Adrenal gland (tissue), 5 donors: Measurements from ENCODE around the gene PTCD1.

ENCODE experiments used
- POLR2A ChIP-seq, 2 donors: fragments of 450-650 bp; IDR thresholded peaks; one replicate each; pipeline ENCODE4 v1.6.1; 2017; ENCODE audit warnings: antibody characterized with exemption in 2 of 2, mild to moderate bottlenecking in 2 of 2, moderate library complexity in 1 of 2
- TF ChIP-seq, protein P1 (sequence below), 6 experiments: fragments of 450-650 bp in 4 of 6; fragments of 200-600 bp in 2 of 6; sonication (generic) in 1 of 6; IDR thresholded peaks; 1 replicate in 5 of 6; 2 replicates in 1 of 6; pipeline versions ENCODE4 v1.5.1 to v1.8.0; 2016 to 2021; ENCODE audit warnings: antibody characterized with exemption in 6 of 6, mild to moderate bottlenecking in 2 of 6, moderate library complexity in 1 of 6
- donor health status: DM: no; HTN: no; CAD: no.

GRCh38 chr7:99440195-99440594, 1.6 kb upstream of the PTCD1 start:
- TF ChIP-seq, protein P1, sequence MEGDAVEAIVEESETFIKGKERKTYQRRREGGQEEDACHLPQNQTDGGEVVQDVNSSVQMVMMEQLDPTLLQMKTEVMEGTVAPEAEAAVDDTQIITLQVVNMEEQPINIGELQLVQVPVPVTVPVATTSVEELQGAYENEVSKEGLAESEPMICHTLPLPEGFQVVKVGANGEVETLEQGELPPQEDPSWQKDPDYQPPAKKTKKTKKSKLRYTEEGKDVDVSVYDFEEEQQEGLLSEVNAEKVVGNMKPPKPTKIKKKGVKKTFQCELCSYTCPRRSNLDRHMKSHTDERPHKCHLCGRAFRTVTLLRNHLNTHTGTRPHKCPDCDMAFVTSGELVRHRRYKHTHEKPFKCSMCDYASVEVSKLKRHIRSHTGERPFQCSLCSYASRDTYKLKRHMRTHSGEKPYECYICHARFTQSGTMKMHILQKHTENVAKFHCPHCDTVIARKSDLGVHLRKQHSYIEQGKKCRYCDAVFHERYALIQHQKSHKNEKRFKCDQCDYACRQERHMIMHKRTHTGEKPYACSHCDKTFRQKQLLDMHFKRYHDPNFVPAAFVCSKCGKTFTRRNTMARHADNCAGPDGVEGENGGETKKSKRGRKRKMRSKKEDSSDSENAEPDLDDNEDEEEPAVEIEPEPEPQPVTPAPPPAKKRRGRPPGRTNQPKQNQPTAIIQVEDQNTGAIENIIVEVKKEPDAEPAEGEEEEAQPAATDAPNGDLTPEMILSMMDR (IDR thresholded peaks at IDR 0.05) = no peak
- TF ChIP-seq POLR2A (IDR thresholded peaks at IDR 0.05) = no peak
